K562 (cell line): ENCODE measurements around the gene RELL2. TPM values are rescaled to one million over a fixed set of nuclear protein-coding genes. Genes with fewer than 3 reads are reported as not detected.

ENCODE experiments used
- SRSF1 ChIP-seq: fragments of 200-400 bp; formaldehyde crosslinking; IDR thresholded peaks from 2 replicates; pipeline ENCODE4 v1.6.1; 2017; ENCODE audit warnings: mild to moderate bottlenecking, low read depth, low read length, moderate library complexity
- polyA plus RNA-seq, 8 experiments: library from polyadenylated mRNA; depleted of rRNA in 4 of 8; stranded (reverse) in 5 of 8; unstranded in 3 of 8; fragments of >200 nt; fragmentation: Nextera tagmentation in 2 of 8; fragmentation: Illumina TruSeq in 1 of 8; extraction: Ambion mirVana in 2 of 8; extraction: Trizol in 1 of 8; gene quantifications; 2 replicates each; pipeline versions ENCODE4 v1.2.1 to v1.2.3, GENCODE V29; 2011 to 2014; ENCODE audit warnings: inconsistent platforms in 1 of 8, missing spikeins in 1 of 8
- total RNA-seq, 7 experiments: library from RNA; depleted of rRNA in 6 of 7; stranded (reverse); fragments of >200 nt in 6 of 7; fragmentation: Illumina TruSeq in 2 of 7; extraction: Trizol in 2 of 7; gene quantifications; 2 replicates each; pipeline versions ENCODE4 v1.2.1 to v1.2.3, GENCODE V29; 2011 to 2021; ENCODE audit warnings: low replicate concordance in 1 of 7
- TF ChIP-seq, protein P1 (sequence below): sonication (generic); formaldehyde crosslinking; IDR thresholded peaks from 2 replicates; pipeline ENCODE4 v1.8.0; 2022; ENCODE audit warnings: mild to moderate bottlenecking, missing genetic modification reagents
- TF ChIP-seq, protein P2 (sequence below): fragments of 250-450 bp; sonication (Bioruptor Pico); IDR thresholded peaks from 2 replicates; pipeline ENCODE4 v1.4.0; 2020; ENCODE audit warnings: mild to moderate bottlenecking, moderate library complexity

RELL2 gene
- total and polyA plus RNA-seq, 9 of the 15 experiments (the other 6 are each of a cell fraction or from before 2014, with no cell fraction given), result 0.06 to 36.0 (median 14.3) TPM

DNA sequence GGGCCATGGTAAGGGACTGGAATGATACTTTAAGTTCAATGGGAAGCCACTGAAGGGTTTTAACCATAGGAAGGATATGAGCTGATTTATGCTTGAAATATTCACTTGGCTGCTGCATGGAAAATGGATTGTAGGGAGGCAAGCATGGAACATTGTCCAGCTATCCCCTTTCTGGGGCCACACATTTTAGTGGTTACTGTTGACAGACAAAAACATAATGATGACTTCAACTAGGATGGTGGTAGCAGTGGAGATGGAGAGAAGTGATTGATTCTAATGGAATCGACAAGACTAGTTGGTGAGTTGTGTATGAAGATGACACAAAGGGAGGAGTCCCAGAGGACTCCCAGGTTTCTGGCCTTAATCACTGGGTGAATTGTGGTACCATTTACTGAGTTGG is 20.6 kb downstream of the RELL2 start (continued):
- TF ChIP-seq, protein P1, sequence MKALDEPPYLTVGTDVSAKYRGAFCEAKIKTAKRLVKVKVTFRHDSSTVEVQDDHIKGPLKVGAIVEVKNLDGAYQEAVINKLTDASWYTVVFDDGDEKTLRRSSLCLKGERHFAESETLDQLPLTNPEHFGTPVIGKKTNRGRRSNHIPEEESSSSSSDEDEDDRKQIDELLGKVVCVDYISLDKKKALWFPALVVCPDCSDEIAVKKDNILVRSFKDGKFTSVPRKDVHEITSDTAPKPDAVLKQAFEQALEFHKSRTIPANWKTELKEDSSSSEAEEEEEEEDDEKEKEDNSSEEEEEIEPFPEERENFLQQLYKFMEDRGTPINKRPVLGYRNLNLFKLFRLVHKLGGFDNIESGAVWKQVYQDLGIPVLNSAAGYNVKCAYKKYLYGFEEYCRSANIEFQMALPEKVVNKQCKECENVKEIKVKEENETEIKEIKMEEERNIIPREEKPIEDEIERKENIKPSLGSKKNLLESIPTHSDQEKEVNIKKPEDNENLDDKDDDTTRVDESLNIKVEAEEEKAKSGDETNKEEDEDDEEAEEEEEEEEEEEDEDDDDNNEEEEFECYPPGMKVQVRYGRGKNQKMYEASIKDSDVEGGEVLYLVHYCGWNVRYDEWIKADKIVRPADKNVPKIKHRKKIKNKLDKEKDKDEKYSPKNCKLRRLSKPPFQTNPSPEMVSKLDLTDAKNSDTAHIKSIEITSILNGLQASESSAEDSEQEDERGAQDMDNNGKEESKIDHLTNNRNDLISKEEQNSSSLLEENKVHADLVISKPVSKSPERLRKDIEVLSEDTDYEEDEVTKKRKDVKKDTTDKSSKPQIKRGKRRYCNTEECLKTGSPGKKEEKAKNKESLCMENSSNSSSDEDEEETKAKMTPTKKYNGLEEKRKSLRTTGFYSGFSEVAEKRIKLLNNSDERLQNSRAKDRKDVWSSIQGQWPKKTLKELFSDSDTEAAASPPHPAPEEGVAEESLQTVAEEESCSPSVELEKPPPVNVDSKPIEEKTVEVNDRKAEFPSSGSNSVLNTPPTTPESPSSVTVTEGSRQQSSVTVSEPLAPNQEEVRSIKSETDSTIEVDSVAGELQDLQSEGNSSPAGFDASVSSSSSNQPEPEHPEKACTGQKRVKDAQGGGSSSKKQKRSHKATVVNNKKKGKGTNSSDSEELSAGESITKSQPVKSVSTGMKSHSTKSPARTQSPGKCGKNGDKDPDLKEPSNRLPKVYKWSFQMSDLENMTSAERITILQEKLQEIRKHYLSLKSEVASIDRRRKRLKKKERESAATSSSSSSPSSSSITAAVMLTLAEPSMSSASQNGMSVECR (CRISPR knock-in tag), result no peak
- TF ChIP-seq SRSF1, result no peak
- TF ChIP-seq, protein P2, sequence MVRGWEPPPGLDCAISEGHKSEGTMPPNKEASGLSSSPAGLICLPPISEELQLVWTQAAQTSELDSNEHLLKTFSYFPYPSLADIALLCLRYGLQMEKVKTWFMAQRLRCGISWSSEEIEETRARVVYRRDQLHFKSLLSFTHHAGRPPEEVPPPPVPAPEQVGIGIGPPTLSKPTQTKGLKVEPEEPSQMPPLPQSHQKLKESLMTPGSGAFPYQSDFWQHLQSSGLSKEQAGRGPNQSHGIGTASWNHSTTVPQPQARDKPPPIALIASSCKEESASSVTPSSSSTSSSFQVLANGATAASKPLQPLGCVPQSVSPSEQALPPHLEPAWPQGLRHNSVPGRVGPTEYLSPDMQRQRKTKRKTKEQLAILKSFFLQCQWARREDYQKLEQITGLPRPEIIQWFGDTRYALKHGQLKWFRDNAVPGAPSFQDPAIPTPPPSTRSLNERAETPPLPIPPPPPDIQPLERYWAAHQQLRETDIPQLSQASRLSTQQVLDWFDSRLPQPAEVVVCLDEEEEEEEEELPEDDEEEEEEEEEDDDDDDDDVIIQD (CRISPR knock-in tag), result no peak
- TF ChIP-seq, all 486 proteins: peak for 0
